ENCODE data around the gene TCF25. TPM values are rescaled to one million over a fixed set of nuclear protein-coding genes. Genes with fewer than 3 reads are reported as not detected.

Gene TCF25
- total RNA-seq, 1 experiment from 2014 or later = 345 TPM

DNA sequence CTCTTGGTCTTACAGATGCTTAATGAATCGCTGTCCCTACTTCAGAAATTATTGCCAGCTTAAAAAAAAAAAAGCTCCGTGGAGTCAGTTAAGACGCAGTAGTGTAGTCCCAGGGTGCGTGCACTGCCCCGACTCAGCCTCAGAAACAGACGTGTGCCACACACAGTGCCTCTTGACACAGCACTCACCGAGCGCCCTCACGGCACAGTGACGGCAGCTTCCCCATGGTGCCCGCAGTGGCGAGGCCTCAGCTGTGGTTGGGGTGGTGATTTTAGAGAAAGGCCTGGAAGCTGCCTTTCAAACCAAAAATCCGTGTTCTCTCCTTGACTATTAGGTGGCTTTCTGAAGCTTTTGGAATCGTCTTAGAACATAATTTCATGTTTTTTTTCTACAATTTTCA, 13.9 kb downstream of the TCF25 start:
- no peak overlapping the region for H2AFZ ChIP-seq (ENCODE audit: low read depth, low read length, poor library complexity, severe bottlenecking)
- TF ChIP-seq, protein P1, sequence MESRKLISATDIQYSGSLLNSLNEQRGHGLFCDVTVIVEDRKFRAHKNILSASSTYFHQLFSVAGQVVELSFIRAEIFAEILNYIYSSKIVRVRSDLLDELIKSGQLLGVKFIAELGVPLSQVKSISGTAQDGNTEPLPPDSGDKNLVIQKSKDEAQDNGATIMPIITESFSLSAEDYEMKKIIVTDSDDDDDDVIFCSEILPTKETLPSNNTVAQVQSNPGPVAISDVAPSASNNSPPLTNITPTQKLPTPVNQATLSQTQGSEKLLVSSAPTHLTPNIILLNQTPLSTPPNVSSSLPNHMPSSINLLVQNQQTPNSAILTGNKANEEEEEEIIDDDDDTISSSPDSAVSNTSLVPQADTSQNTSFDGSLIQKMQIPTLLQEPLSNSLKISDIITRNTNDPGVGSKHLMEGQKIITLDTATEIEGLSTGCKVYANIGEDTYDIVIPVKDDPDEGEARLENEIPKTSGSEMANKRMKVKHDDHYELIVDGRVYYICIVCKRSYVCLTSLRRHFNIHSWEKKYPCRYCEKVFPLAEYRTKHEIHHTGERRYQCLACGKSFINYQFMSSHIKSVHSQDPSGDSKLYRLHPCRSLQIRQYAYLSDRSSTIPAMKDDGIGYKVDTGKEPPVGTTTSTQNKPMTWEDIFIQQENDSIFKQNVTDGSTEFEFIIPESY (IDR thresholded peaks at IDR 0.05; ENCODE audit: extremely low read depth, insufficient replicate concordance, low read length) = no peak
- TF ChIP-seq CBX3 (IDR thresholded peaks at IDR 0.05; ENCODE audit: low read depth) = no peak
- H4K20me1 ChIP-seq (ENCODE audit: insufficient read depth) = no peaks in the 10 kb centered on the region
- no peaks in the 10 kb centered on the region for H3K4me1 ChIP-seq (ENCODE audit: control insufficient read depth in 1 of 2, insufficient read depth in 2 of 2, low read length in 2 of 2)
- ATAC-seq (no peak), DNase-seq (ENCODE audit: low read depth, low spot score) (no peak)
- H3K9me2 ChIP-seq (ENCODE audit: insufficient read depth) = no peaks in the 10 kb centered on the region
- POLR2A ChIA-PET = interaction anchor here (1.1 kb wide), 1 partner anchor 14 kb away, joined by 4 read pairs; the partner anchor contains the start of gene TCF25
- CTCF ChIA-PET = interaction anchor here (1.5 kb wide), 1 partner anchor 23 kb away, joined by 3 read pairs; no protein-coding TSS in a partner anchor
- no peaks in the 10 kb centered on the region for H3K9me3 ChIP-seq (ENCODE audit: control insufficient read depth in 1 of 2, insufficient read depth in 1 of 2, low read depth in 1 of 2, low read length in 2 of 2)
- H3K4me3 ChIP-seq (replicated peaks in 1 of 2; ENCODE audit: low read depth in 1 of 2, low read length in 2 of 2) = no peak overlapping the region
- BruUV-seq (replicated peaks) = no TSS peak
- H3K36me3 ChIP-seq (ENCODE audit: control insufficient read depth in 1 of 2, insufficient read depth in 2 of 2, low read length in 2 of 2) = peaks cover 66 to 73% of the 10 kb centered on the region in 2 experiments
- RAD21 ChIA-PET (ENCODE audit: low non-redundant PET in 1 of 2, low total read pairs in 2 of 2, uncharacterized antibody in 2 of 2, unreplicated experiment in 2 of 2) = no interaction called here
- H3K9ac ChIP-seq (ENCODE audit: low read length) = no peak overlapping the region
- no peaks in the 10 kb centered on the region for H3K27me3 ChIP-seq (ENCODE audit: insufficient read depth, low read length)
- peaks cover 46% of the 10 kb centered on the region for H3K79me2 ChIP-seq (ENCODE audit: insufficient read depth, low read length)
- H3K27ac ChIP-seq (ENCODE audit: low read depth, low read length) = no peak overlapping the region
- intact Hi-C loops (cut with micrococcal nuclease) = loop anchor here (1.0 kb wide), 1 partner anchor 10 kb away; no protein-coding TSS in a partner anchor
- H3K4me2 ChIP-seq (ENCODE audit: low read length) = no peak overlapping the region

DNA sequence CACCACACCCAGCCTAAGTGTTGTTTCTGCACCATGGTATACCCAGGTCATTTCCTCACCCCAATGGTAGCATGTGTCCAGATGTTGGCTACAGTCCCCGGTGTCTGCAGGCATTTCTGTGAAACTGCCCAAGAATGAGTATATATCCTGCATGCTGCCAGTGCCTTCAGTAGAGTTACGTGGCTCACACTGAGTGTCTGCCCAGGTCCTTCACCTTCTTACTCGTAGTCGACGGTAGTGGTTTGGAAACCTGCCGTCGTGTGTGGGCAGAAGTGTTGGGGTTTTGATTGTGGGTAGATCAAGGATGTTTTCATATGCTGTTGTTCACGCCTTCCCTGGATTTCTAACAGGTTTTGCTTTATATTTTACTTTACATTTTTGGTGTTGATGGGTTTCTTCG, 16.8 kb downstream of the TCF25 start:
- Histone ChIP-seq H3K27me3 (ENCODE audit: insufficient read depth, low read length) (no peaks in the 10 kb centered on the region), H4K20me1 (ENCODE audit: insufficient read depth) (no peaks in the 10 kb centered on the region), H3K79me2 (ENCODE audit: insufficient read depth, low read length) (peaks cover 24% of the 10 kb centered on the region; the same call in 1 of the 2 replicates), H3K4me2 (ENCODE audit: low read length) (no peak overlapping the region), H3K27ac (ENCODE audit: low read depth, low read length) (no peak overlapping the region), H3K9ac (ENCODE audit: low read length) (no peak overlapping the region), H3K9me3 (ENCODE audit: control insufficient read depth in 1 of 2, insufficient read depth in 1 of 2, low read depth in 1 of 2, low read length in 2 of 2) (no peaks in the 10 kb centered on the region), H3K9me2 (ENCODE audit: insufficient read depth) (no peaks in the 10 kb centered on the region), H3K36me3 (ENCODE audit: control insufficient read depth in 1 of 2, insufficient read depth in 2 of 2, low read length in 2 of 2) (peaks cover 58 to 71% of the 10 kb centered on the region in 2 experiments), H3K4me3 (replicated peaks in 1 of 2; ENCODE audit: low read depth in 1 of 2, low read length in 2 of 2) (no peak overlapping the region), H2AFZ (ENCODE audit: low read depth, low read length, poor library complexity, severe bottlenecking) (no peak overlapping the region), H3K4me1 (ENCODE audit: control insufficient read depth in 1 of 2, insufficient read depth in 2 of 2, low read length in 2 of 2) (no peaks in the 10 kb centered on the region)
- RAD21 ChIA-PET (ENCODE audit: low non-redundant PET in 1 of 2, low total read pairs in 2 of 2, uncharacterized antibody in 2 of 2, unreplicated experiment in 2 of 2) = no interaction called here
- DNase-seq (ENCODE audit: low read depth, low spot score) (no peak), ATAC-seq (no peak)
- no peak for TF ChIP-seq ZNF274 (IDR thresholded peaks at IDR 0.05; ENCODE audit: low read depth, low read length)
- TF ChIP-seq ZFX (IDR thresholded peaks at IDR 0.05) = no peak
- TF ChIP-seq YY1 (IDR thresholded peaks at IDR 0.05; ENCODE audit: extremely low read depth, insufficient replicate concordance, low read depth, low read length) = no peak
- no peak for TF ChIP-seq POLR2AphosphoS5 (IDR thresholded peaks at IDR 0.05; ENCODE audit: low read depth, low read length)
- TF ChIP-seq RAD21 (IDR thresholded peaks at IDR 0.05; ENCODE audit: low read depth) = no peak
- TF ChIP-seq TCF7L2 (IDR thresholded peaks at IDR 0.05; ENCODE audit: borderline replicate concordance, extremely low read depth, insufficient read depth, insufficient read length) = no peak
- TF ChIP-seq, protein P2, sequence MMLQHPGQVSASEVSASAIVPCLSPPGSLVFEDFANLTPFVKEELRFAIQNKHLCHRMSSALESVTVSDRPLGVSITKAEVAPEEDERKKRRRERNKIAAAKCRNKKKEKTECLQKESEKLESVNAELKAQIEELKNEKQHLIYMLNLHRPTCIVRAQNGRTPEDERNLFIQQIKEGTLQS (IDR thresholded peaks at IDR 0.05) = no peak
- no peak for TF ChIP-seq CBX3 (IDR thresholded peaks at IDR 0.05; ENCODE audit: low read depth)
- no peak for TF ChIP-seq CEBPB (IDR thresholded peaks at IDR 0.05; ENCODE audit: low read depth)
- TF ChIP-seq, protein P1 (IDR thresholded peaks at IDR 0.05; ENCODE audit: extremely low read depth, insufficient replicate concordance, low read length) = no peak
- TF ChIP-seq SIN3A (IDR thresholded peaks at IDR 0.05; ENCODE audit: low read depth) = no peak
- CTCF ChIA-PET = no interaction called here
- POLR2A ChIA-PET = no interaction called here
- BruUV-seq (replicated peaks) = no TSS peak
- intact Hi-C loops (cut with micrococcal nuclease) = no loop called here

Measured in HCT116 (cell line).